ENCODE measurements around the gene TFF2.

Gene TFF2

DNA sequence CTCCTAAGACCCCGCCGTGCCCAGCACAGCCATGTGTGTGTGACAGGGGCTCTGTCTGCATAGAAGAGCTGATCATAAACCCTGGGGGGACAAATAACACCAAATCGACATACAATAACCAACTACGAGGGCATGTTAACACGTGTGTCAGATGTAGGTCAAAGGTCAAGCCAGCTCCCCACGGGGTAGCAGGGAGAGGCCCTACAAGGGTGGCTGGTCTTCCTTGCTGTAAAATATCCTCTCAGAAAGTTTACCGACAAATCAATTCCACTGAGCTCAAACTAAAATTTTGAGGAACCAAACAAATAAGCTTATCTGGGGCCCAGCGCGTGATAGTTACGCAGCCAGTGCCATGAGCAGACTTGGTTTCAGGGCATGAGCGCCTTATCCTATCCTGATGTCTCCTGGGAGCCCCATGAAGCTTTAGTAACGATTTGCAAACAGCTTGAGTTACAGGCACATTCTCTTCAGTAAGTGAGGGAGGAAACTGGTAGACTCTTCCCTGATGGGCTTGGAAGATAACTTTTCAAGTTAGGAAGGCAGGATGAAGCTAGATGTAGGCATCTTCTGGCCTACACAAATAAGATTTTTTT, 47.7 kb upstream of the TFF2 start:
- CTCF ChIA-PET = interaction anchor here (0.8 to 1.7 kb wide), 2 partner anchors 17 to 61 kb away, joined by 4 to 7 read pairs; no protein-coding TSS in a partner anchor
- H3K9me3 ChIP-seq (ENCODE audit: control insufficient read depth, insufficient read depth, low read depth, low read length) = no peaks in the 10 kb centered on the region
- no peaks in the 10 kb centered on the region for H3K4me1 ChIP-seq (ENCODE audit: control insufficient read depth, insufficient read depth, low read length)
- POLR2A ChIA-PET = no interaction called here
- H3K36me3 ChIP-seq (ENCODE audit: control insufficient read depth in 2 of 2, insufficient read depth in 1 of 2, low read length in 2 of 2) = no peaks in the 10 kb centered on the region
- no peak overlapping the region for H3K27ac ChIP-seq (ENCODE audit: extremely low read depth, low read depth, low read length)
- no peak overlapping the region for H3K4me3 ChIP-seq (ENCODE audit: low read depth, low read length)
- TF ChIP-seq ZNF350 (tag by site-specific recombination; IDR thresholded peaks at IDR 0.05) = no peak
- TF ChIP-seq, protein P1, sequence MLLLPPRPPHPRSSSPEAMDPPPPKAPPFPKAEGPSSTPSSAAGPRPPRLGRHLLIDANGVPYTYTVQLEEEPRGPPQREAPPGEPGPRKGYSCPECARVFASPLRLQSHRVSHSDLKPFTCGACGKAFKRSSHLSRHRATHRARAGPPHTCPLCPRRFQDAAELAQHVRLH (tag by site-specific recombination; IDR thresholded peaks at IDR 0.05) = no peak
- TF ChIP-seq REST (tag by site-specific recombination; IDR thresholded peaks at IDR 0.05) = no peak

- CTCF ChIA-PET = interaction anchor here (1.7 kb wide), 1 partner anchor 16 kb away, joined by 7 read pairs; no protein-coding TSS in a partner anchor
Observed at GRCh38 chr21:42397746-42398394, 47.1 kb upstream of the TFF2 start.

More at GRCh38 chr21:42397746-42398394, 47.1 kb upstream of the TFF2 start:
- no peak for TF ChIP-seq ZBTB44 (tag by site-specific recombination; IDR thresholded peaks at IDR 0.05)
- no peak for TF ChIP-seq CTCF (tag by site-specific recombination; IDR thresholded peaks at IDR 0.05)
- no peak for TF ChIP-seq ZNF311 (tag by site-specific recombination; IDR thresholded peaks at IDR 0.05; ENCODE audit: borderline replicate concordance)
- no peak for TF ChIP-seq GFI1B (tag by site-specific recombination; IDR thresholded peaks at IDR 0.05)
- TF ChIP-seq ZNF529 (tag by site-specific recombination; IDR thresholded peaks at IDR 0.05; ENCODE audit: insufficient replicate concordance) = no peak
- TF ChIP-seq ZSCAN16 (tag by site-specific recombination; IDR thresholded peaks at IDR 0.05) = no peak
- TF ChIP-seq ZIC2 (tag by site-specific recombination; IDR thresholded peaks at IDR 0.05) = no peak
- TF ChIP-seq, protein P2, sequence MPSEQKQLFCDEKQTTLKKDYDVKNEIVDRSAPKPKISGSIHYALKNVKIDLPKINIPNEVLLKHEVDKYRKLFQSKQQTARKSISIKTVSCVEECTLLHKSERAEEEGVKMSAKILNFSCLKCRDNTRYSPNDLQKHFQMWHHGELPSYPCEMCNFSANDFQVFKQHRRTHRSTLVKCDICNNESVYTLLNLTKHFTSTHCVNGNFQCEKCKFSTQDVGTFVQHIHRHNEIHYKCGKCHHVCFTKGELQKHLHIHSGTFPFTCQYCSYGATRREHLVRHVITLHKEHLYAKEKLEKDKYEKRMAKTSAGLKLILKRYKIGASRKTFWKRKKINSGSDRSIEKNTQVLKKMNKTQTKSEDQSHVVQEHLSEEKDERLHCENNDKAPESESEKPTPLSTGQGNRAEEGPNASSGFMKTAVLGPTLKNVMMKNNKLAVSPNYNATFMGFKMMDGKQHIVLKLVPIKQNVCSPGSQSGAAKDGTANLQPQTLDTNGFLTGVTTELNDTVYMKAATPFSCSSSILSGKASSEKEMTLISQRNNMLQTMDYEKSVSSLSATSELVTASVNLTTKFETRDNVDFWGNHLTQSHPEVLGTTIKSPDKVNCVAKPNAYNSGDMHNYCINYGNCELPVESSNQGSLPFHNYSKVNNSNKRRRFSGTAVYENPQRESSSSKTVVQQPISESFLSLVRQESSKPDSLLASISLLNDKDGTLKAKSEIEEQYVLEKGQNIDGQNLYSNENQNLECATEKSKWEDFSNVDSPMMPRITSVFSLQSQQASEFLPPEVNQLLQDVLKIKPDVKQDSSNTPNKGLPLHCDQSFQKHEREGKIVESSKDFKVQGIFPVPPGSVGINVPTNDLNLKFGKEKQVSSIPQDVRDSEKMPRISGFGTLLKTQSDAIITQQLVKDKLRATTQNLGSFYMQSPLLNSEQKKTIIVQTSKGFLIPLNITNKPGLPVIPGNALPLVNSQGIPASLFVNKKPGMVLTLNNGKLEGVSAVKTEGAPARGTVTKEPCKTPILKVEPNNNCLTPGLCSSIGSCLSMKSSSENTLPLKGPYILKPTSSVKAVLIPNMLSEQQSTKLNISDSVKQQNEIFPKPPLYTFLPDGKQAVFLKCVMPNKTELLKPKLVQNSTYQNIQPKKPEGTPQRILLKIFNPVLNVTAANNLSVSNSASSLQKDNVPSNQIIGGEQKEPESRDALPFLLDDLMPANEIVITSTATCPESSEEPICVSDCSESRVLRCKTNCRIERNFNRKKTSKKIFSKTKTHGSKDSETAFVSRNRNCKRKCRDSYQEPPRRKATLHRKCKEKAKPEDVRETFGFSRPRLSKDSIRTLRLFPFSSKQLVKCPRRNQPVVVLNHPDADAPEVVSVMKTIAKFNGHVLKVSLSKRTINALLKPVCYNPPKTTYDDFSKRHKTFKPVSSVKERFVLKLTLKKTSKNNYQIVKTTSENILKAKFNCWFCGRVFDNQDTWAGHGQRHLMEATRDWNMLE (tag by site-specific recombination; conservative IDR thresholded peaks at IDR 0.05; ENCODE audit: low read depth) = no peak
- no peak for TF ChIP-seq ZNF585B (tag by site-specific recombination; IDR thresholded peaks at IDR 0.05)
- TF ChIP-seq, protein P3, sequence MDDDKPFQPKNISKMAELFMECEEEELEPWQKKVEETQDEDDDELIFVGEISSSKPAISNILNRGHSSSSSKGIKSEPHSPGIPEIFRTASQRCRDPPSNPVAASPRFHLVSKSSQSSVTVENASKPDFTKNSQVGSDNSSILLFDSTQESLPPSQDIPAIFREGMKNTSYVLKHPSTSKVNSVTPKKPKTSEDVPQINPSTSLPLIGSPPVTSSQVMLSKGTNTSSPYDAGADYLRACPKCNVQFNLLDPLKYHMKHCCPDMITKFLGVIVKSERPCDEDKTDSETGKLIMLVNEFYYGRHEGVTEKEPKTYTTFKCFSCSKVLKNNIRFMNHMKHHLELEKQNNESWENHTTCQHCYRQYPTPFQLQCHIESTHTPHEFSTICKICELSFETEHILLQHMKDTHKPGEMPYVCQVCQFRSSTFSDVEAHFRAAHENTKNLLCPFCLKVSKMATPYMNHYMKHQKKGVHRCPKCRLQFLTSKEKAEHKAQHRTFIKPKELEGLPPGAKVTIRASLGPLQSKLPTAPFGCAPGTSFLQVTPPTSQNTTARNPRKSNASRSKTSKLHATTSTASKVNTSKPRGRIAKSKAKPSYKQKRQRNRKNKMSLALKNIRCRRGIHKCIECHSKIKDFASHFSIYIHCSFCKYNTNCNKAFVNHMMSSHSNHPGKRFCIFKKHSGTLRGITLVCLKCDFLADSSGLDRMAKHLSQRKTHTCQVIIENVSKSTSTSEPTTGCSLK (tag by site-specific recombination; IDR thresholded peaks at IDR 0.05) = no peak
- TF ChIP-seq ZEB2 (tag by site-specific recombination; IDR thresholded peaks at IDR 0.05) = no peak
- TF ChIP-seq ZNF514 (tag by site-specific recombination; IDR thresholded peaks at IDR 0.05) = no peak
- TF ChIP-seq HOXD13 (CRISPR knock-in tag; IDR thresholded peaks at IDR 0.05; ENCODE audit: borderline replicate concordance) = no peak
- no peak for TF ChIP-seq KLF8 (tag by site-specific recombination; IDR thresholded peaks at IDR 0.05)
- TF ChIP-seq ZNF670 (tag by site-specific recombination; IDR thresholded peaks at IDR 0.05; ENCODE audit: low read depth) = no peak
- Histone ChIP-seq H3K36me3 (ENCODE audit: control insufficient read depth in 2 of 2, insufficient read depth in 1 of 2, low read length in 2 of 2) (no peaks in the 10 kb centered on the region), H3K27ac (ENCODE audit: extremely low read depth, low read depth, low read length) (no peak overlapping the region), H3K4me3 (ENCODE audit: low read depth, low read length) (no peak overlapping the region), H3K9me3 (ENCODE audit: control insufficient read depth, insufficient read depth, low read depth, low read length) (no peaks in the 10 kb centered on the region), H3K4me1 (ENCODE audit: control insufficient read depth, insufficient read depth, low read length) (no peaks in the 10 kb centered on the region)
- POLR2A ChIA-PET = no interaction called here

Data from HEK293 (cell line).